Prostate gland (tissue), 2 donors: ENCODE measurements around the gene ANGPTL1. TPM values are rescaled to one million over a fixed set of nuclear protein-coding genes. Genes with fewer than 3 reads are reported as not detected.

Experiments used
- DNase-seq: peaks from one replicate; pipeline ENCODE4 v3.0.0-alpha.2; 2019; ENCODE audit warnings: low spot score
- H3K27ac ChIP-seq, 2 donors: fragments of 200-600 bp; sonication (generic); 2 replicates each; pipeline ENCODE4 v1.5.1; 2017 to 2019
- H3K27me3 ChIP-seq: fragments of 200-600 bp; sonication (generic); replicated peaks from 2 replicates; pipeline ENCODE4 v1.5.1; 2019; ENCODE audit not compliant: insufficient read depth
- H3K36me3 ChIP-seq, 2 donors: fragments of 200-600 bp; sonication (generic); 1 replicate in 1 of 2; 2 replicates in 1 of 2; pipeline versions ENCODE4 v1.5.1 to v1.8.1; 2017 to 2019
- H3K4me1 ChIP-seq: fragments of 200-600 bp; sonication (generic); replicated peaks from 2 replicates; pipeline ENCODE4 v1.5.1; 2019
- H3K4me3 ChIP-seq, 2 donors: fragments of 200-600 bp; sonication (generic); 2 replicates each; pipeline ENCODE4 v1.5.1; 2017 to 2019
- H3K9me3 ChIP-seq: fragments of 200-600 bp; sonication (generic); 2 replicates; pipeline ENCODE4 v1.5.1; 2017
- CTCF ChIP-seq, 4 experiments: fragments of 200-600 bp in 2 of 4; fragments of 450-650 bp in 2 of 4; sonication (generic) in 2 of 4; IDR thresholded peaks; 1 replicate in 3 of 4; 2 replicates in 1 of 4; pipeline ENCODE4 v1.5.1; 2016 to 2019; ENCODE audit warnings: antibody characterized with exemption in 4 of 4, mild to moderate bottlenecking in 2 of 4, moderate library complexity in 2 of 4
- POLR2A ChIP-seq: fragments of 450-650 bp; IDR thresholded peaks from one replicate; pipeline ENCODE4 v1.6.1; 2016; ENCODE audit warnings: antibody characterized with exemption, mild to moderate bottlenecking
- POLR2AphosphoS5 ChIP-seq: sonication (generic); formaldehyde crosslinking; IDR thresholded peaks from one replicate; pipeline ENCODE4 v1.6.1; 2017; ENCODE audit warnings: antibody characterized with exemption
- WGBS: methylation state at CpG from one replicate; pipeline ENCODE4 v1.1.5; 2018; 5-methylcytosine and 5-hydroxymethylcytosine counted together
- intact Hi-C: fragments of 100-400 bp; cut with DNase I; formaldehyde crosslinking; loops from one replicate; pipeline ENCODE4 v1.14.2; 2022
- total RNA-seq, 2 donors: library from RNA; depleted of rRNA; stranded (reverse); fragments of >200 nt; gene quantifications; one replicate each; pipeline ENCODE4 v1.1.0, GENCODE V29; 2016

The ANGPTL1 gene
- total RNA-seq, 2 donors from 2014 or later, result 11.3 to 18.9 TPM

DNA sequence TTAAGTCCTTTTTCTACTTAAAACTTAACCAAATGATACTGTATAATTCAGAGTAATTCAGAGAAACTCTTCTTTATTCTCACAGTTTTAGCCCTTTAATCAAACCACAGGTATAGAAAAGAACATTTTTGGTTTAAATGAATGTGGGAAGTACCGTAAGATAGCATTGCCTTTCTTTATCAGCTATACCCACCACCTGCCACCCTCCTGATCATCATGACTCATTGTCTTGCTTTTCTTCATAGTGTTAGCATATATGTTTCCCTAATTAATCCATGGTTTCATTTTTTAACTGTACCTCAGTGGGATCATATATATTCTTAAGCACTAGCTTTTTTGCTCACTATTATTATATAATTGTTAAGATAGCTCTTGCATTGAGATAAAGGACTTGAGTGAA lies 27.5 kb upstream of the ANGPTL1 start:
- Histone ChIP-seq H3K4me1 (no peaks in the 10 kb centered on the region), H3K36me3 (no peaks in the 10 kb centered on the region), H3K4me3 (no peak overlapping the region), H3K9me3 (no peaks in the 10 kb centered on the region), H3K27me3 (no peaks in the 10 kb centered on the region), H3K27ac (no peak overlapping the region)
- WGBS, result 93% methylated on average over 1 of the region's 1 CpG
- no peak for DNase-seq
- intact Hi-C loops, result no loop called here
- TF ChIP-seq POLR2AphosphoS5 (no peak), CTCF (IDR thresholded peaks at IDR 0.05) (no peak), POLR2A (no peak)

DNA sequence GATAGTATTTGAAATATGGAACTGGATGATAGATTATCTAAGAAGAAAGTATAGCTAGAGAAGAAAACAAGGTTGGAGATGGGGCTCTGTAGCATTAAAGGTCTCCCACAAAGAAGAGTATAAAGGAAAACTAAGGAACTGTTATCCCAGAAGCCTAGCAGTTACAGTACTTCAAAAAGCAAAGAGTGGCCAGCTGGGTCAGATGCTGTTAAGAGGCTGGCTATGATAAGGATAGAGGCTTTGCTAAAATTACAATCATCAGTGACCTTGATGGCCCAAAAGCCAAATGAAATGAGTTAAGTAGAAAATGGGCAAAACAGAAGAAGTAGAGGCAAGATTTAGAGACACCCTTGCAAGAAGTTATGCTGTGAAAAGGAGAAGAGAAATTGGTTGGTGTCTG lies 25.1 kb upstream of the ANGPTL1 start:
- no peaks in the 10 kb centered on the region for H3K9me3 ChIP-seq
- intact Hi-C loops, result no loop called here
- no peak overlapping the region for H3K4me3 ChIP-seq
- H3K36me3 ChIP-seq, result no peaks in the 10 kb centered on the region
- no peak overlapping the region for H3K27ac ChIP-seq
- no peak for DNase-seq
- TF ChIP-seq CTCF (IDR thresholded peaks at IDR 0.05), result no peak
- no peak for TF ChIP-seq POLR2A
- no peak for TF ChIP-seq POLR2AphosphoS5
- no peaks in the 10 kb centered on the region for H3K27me3 ChIP-seq
- no peaks in the 10 kb centered on the region for H3K4me1 ChIP-seq

DNA sequence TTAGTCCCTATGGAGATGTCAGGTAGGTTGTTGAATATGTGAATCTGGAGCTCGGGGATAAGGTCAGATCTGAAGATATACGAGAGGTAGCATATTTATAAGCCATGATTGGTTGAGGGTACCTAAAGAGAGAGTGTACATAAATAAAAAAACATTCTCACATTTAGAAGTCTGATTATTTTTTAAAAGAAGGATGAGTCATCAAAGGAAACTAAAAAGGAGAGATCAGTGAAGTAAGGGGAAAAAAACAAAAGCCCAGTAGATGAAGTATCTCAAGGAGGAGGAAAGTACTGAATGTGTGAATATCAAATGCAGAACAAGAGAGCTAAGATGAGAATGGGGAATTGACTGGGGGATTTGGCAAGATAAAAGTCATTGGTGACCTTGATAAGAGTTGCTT lies 15.7 kb upstream of the ANGPTL1 start:
- Histone ChIP-seq H3K36me3 (no peaks in the 10 kb centered on the region), H3K4me1 (no peaks in the 10 kb centered on the region), H3K9me3 (no peaks in the 10 kb centered on the region), H3K4me3 (no peak overlapping the region), H3K27ac (no peak overlapping the region), H3K27me3 (no peaks in the 10 kb centered on the region)
- WGBS, result 98% methylated on average over 2 of the region's 2 CpGs
- TF ChIP-seq POLR2AphosphoS5 (no peak), POLR2A (no peak), CTCF (IDR thresholded peaks at IDR 0.05) (no peak)
- intact Hi-C loops, result no loop called here
- DNase-seq, result no peak

- Histone ChIP-seq H3K4me3 (no peak overlapping the region), H3K36me3 (no peaks in the 10 kb centered on the region), H3K27me3 (no peaks in the 10 kb centered on the region), H3K4me1 (no peaks in the 10 kb centered on the region), H3K27ac (no peak overlapping the region), H3K9me3 (no peaks in the 10 kb centered on the region)
- no peak for DNase-seq
- WGBS, result 88% methylated on average over 4 of the region's 4 CpGs
- intact Hi-C loops, result no loop called here
- TF ChIP-seq POLR2AphosphoS5, result no peak
- no peak for TF ChIP-seq CTCF (IDR thresholded peaks at IDR 0.05)
- no peak for TF ChIP-seq POLR2A
Observed at GRCh38 chr1:178885869-178886268, 15.0 kb upstream of the ANGPTL1 start.

DNA sequence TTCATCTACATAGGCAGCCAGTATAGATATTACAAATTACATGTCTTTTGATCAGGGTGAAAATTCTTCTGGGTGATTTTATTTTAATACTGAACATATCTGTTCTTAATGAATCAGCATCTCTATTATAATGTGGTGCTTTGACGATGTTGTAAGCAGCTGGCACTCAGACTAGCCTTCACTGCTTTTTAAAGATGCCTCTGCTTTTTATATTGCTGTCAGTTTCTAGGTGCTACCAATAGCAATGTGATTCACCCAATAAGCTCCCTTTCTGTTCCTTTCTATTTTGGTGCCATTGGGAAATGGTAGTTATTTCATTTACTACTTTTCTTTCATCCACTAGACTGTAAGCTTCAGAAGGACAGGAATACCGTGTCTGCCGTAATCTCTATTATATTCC lies 11.1 kb upstream of the ANGPTL1 start:
- DNase-seq, result no peak
- no peaks in the 10 kb centered on the region for H3K36me3 ChIP-seq
- H3K27me3 ChIP-seq, result no peaks in the 10 kb centered on the region
- H3K9me3 ChIP-seq, result no peaks in the 10 kb centered on the region
- TF ChIP-seq CTCF (IDR thresholded peaks at IDR 0.05) (no peak), POLR2AphosphoS5 (no peak), POLR2A (no peak)
- WGBS, result 94% methylated on average over 3 of the region's 3 CpGs
- H3K4me3 ChIP-seq, result no peak overlapping the region
- H3K27ac ChIP-seq, result no peak overlapping the region
- intact Hi-C loops, result no loop called here
- no peaks in the 10 kb centered on the region for H3K4me1 ChIP-seq
